Esophagus squamous epithelium (tissue), 5 donors: Measurements from ENCODE around the gene HECA. TPM values are rescaled to one million over a fixed set of nuclear protein-coding genes. Genes with fewer than 3 reads are reported as not detected.

ENCODE experiments used
- DNase-seq: peaks from one replicate; lab custom pipeline; 2025; lab: John Stamatoyannopoulos, UW
- H3K27ac ChIP-seq, 4 donors: fragments of 200-600 bp; sonication (generic); one replicate each; pipeline ENCODE4 v1.5.1; 2016 to 2019; ENCODE audit warnings: mild to moderate bottlenecking in 1 of 4
- H3K27me3 ChIP-seq, 4 donors: fragments of 200-600 bp; sonication (generic); 1 replicate in 3 of 4; 2 replicates in 1 of 4; pipeline versions ENCODE4 v1.5.1 to v1.6.0; 2017 to 2021; ENCODE audit warnings: antibody characterized with exemption in 1 of 4
- H3K36me3 ChIP-seq, 3 donors: fragments of 200-600 bp; sonication (generic); one replicate each; pipeline ENCODE4 v1.5.1; 2016 to 2019
- H3K4me1 ChIP-seq, 3 donors: fragments of 200-600 bp; sonication (generic); one replicate each; pipeline ENCODE4 v1.5.1; 2017 to 2019
- H3K4me3 ChIP-seq, 4 donors: fragments of 200-600 bp; sonication (generic); 1 replicate in 3 of 4; 2 replicates in 1 of 4; pipeline ENCODE4 v1.5.1; 2016 to 2019; ENCODE audit warnings: mild to moderate bottlenecking in 2 of 4, moderate library complexity in 1 of 4
- H3K9me3 ChIP-seq, 3 donors: fragments of 200-600 bp; sonication (generic); one replicate each; pipeline ENCODE4 v1.5.1; 2016 to 2019
- CTCF ChIP-seq, 6 experiments: fragments of 450-650 bp in 4 of 6; fragments of 200-600 bp in 2 of 6; sonication (generic) in 2 of 6; IDR thresholded peaks; one replicate each; pipeline ENCODE4 v1.5.1; 2016 to 2019; ENCODE audit warnings: antibody characterized with exemption in 6 of 6, mild to moderate bottlenecking in 4 of 6, moderate library complexity in 4 of 6
- POLR2A ChIP-seq, 4 donors: fragments of 450-650 bp; IDR thresholded peaks; one replicate each; pipeline ENCODE4 v1.6.1; 2017; ENCODE audit warnings: antibody characterized with exemption in 4 of 4, mild to moderate bottlenecking in 4 of 4, moderate library complexity in 3 of 4
- WGBS, 2 donors: methylation state at CpG; one replicate each; pipeline ENCODE4 v1.1.5; 2018; 5-methylcytosine and 5-hydroxymethylcytosine counted together
- intact Hi-C: fragments of 100-400 bp; cut with DNase I; formaldehyde crosslinking; loops from one replicate; pipeline ENCODE4 v1.15.0; 2022
- total RNA-seq, 4 donors: library from RNA; depleted of rRNA; stranded (reverse); fragments of >200 nt; gene quantifications; one replicate each; pipeline ENCODE4 v1.1.0, GENCODE V29; 2016
- donor health status: DM: yes; HTN: yes; CAD: no.

Gene HECA
- total RNA-seq, 4 donors from 2014 or later, result 29.6 to 44.4 (median 35.8) TPM

DNA sequence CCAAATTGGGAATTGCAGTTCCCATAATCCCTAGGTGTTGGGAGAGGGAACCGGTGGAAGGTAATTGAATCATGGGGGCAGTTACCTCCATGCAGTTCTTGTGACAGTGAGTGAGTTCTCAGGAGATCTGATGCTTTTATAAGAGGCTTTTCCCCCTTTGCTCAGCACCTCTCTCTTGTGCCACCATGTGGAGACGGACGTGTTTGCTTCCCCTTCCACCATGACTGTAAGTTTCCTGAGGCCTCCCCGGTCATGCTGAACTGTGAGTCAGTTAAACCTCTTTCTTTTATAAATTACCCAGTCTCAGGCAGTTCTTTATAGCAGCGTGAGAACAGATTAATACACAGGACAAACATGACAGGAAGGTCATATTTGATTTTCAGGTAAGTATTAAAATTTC, 25.3 kb upstream of the HECA start:
- 68 to 81% methylated on average over 4 to 5 of the region's 5 CpGs for WGBS, 2 donors
- DNase-seq, result no peak
- H3K4me1 ChIP-seq, result peaks cover 0 to 23% (median 7%) of the 10 kb centered on the region in 3 donors
- intact Hi-C loops, result no loop called here
- no peak overlapping the region for H3K27ac ChIP-seq
- no peak overlapping the region for H3K4me3 ChIP-seq
- H3K36me3 ChIP-seq, result no peaks in the 10 kb centered on the region
- H3K9me3 ChIP-seq, result no peaks in the 10 kb centered on the region
- H3K27me3 ChIP-seq, result no peaks in the 10 kb centered on the region
- peak in 2 of 6 experiments; percentile 12 to 22 for TF ChIP-seq CTCF (IDR thresholded peaks at IDR 0.05)
- no peak for TF ChIP-seq POLR2A (IDR thresholded peaks at IDR 0.05)

DNA sequence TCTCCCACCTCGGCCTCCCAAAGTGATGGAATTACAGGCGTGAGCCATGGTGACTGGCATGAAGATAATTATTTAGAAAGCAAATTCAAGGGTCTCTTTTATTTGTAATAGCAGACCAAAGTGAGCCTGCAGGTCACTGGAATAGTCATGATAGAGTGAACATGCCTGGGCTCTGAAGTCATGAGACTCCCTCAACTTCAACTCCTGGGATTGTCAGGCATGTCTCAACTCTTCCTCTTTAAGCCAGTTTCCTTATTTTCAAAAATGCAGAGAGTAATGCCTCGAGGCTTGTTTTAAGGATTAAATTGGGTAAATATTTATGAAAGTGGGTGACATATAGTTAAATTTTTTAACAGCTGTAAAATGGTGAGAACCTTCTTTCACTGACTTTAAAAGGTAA, 22.7 kb upstream of the HECA start:
- Histone ChIP-seq H3K27ac (peak overlapping the region; percentile 32 to 63 (median 58)), H3K9me3 (no peaks in the 10 kb centered on the region), H3K4me3 (no peak overlapping the region), H3K4me1 (peaks cover 0 to 23% (median 7%) of the 10 kb centered on the region in 3 donors), H3K27me3 (no peaks in the 10 kb centered on the region), H3K36me3 (no peaks in the 10 kb centered on the region)
- no peak for TF ChIP-seq CTCF (IDR thresholded peaks at IDR 0.05)
- TF ChIP-seq POLR2A (IDR thresholded peaks at IDR 0.05), result no peak
- 17 to 27% methylated on average over 3 of the region's 3 CpGs for WGBS, 2 donors
- intact Hi-C loops, result no loop called here
- no peak for DNase-seq

DNA sequence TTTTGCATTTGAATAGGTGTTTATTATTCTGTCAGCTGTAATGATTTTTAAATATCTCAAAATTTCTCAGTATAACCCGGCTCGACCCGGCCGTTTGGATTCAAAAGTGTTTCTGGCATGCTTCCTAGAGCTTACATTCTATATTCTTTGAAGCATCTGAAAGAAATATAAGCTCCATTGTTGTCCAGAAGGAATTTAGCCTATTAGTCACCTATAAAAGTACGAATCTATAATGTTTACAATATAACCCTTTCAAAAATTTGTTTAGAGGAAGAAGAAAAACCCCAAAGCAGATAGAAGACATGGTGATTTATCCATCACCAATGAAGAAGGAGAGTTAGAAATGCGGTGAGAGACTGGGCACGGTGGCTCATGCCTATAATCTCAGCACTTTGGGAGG, 22.3 kb upstream of the HECA start:
- peaks cover 0 to 23% (median 7%) of the 10 kb centered on the region in 3 donors for H3K4me1 ChIP-seq
- H3K36me3 ChIP-seq, result no peaks in the 10 kb centered on the region
- intact Hi-C loops, result no loop called here
- WGBS, 2 donors, result 26 to 33% methylated on average over 7 of the region's 7 CpGs
- H3K9me3 ChIP-seq, result no peaks in the 10 kb centered on the region
- no peaks in the 10 kb centered on the region for H3K27me3 ChIP-seq
- peak overlapping the region in 3 of 4 donors; percentile 57 to 63 (median 59) for H3K27ac ChIP-seq
- TF ChIP-seq CTCF (IDR thresholded peaks at IDR 0.05) (no peak), POLR2A (IDR thresholded peaks at IDR 0.05) (no peak)
- H3K4me3 ChIP-seq, result no peak overlapping the region
- no peak for DNase-seq

- WGBS, 2 donors, result 52 to 79% methylated on average over 3 of the region's 3 CpGs
- Histone ChIP-seq H3K9me3 (peaks cover 0 to 4% (median 0%) of the 10 kb centered on the region in 3 donors), H3K4me1 (peaks cover 0 to 23% (median 7%) of the 10 kb centered on the region in 3 donors), H3K36me3 (no peaks in the 10 kb centered on the region), H3K27ac (no peak overlapping the region), H3K4me3 (no peak overlapping the region), H3K27me3 (no peaks in the 10 kb centered on the region)
- DNase-seq, result no peak
- TF ChIP-seq CTCF (IDR thresholded peaks at IDR 0.05) (no peak), POLR2A (IDR thresholded peaks at IDR 0.05) (no peak)
- intact Hi-C loops, result no loop called here
These were observed 20.1 kb upstream of the HECA start for GRCh38 chr6:139114746-139115145.

DNA sequence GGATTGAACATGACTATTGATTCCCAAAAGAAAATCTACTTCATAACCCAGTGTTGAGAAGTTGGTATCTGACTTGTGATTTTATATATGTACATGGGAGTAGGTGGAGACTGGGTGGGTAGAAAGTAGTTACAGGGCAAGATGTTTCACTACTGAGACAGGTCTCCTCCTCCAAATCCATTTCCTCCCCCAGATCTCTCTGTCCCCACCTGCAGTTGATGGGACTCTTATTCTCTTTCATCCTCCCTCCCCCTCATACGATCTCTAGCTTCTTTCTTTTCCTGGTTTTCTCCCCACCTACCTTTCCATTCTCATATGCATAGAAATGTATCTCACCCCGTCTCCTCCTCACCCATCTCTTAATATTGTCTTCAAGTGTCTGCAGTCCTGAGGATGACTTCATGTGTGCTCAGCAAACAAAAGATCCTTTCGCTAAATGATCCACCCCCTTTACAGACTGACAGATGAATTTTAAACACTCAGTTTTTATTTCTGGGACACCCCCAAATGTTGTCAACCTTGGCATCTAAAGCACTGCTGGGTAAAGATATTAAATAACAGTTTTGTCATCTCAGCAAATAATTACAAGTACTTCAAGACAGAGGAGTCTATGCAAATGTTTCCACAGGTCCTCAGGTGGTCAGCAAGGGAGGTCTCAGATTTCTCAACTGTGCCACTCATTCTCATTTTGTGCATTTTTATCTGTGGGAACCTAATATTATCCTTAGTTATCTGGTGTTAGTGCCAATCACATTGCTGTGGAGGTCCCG, 18.7 kb upstream of the HECA start:
- 54 to 73% methylated on average over 4 of the region's 4 CpGs for WGBS, 2 donors
- H3K36me3 ChIP-seq, result no peaks in the 10 kb centered on the region
- peaks cover 0 to 22% (median 7%) of the 10 kb centered on the region in 3 donors for H3K4me1 ChIP-seq
- H3K4me3 ChIP-seq, result no peak overlapping the region
- no peak overlapping the region for H3K27ac ChIP-seq
- H3K27me3 ChIP-seq, result no peaks in the 10 kb centered on the region
- DNase-seq, result no peak
- TF ChIP-seq CTCF (IDR thresholded peaks at IDR 0.05) (no peak), POLR2A (IDR thresholded peaks at IDR 0.05) (no peak)
- intact Hi-C loops, result no loop called here
- peaks cover 0 to 10% (median 0%) of the 10 kb centered on the region in 3 donors for H3K9me3 ChIP-seq
